Stimulated activated CD8-positive, alpha-beta memory T cell treated with anti-CD3 and anti-CD28 coated beads, Interleukin-7, amount 100 ng/mL, for 48 hours (primary cell): ENCODE results near the gene RTTN.
"Not testable (repeated sequence)": the region's sequence is repeated elsewhere in the genome, so short reads cannot be mapped to it uniquely, and the experiment has no call there.

Source experiments
- DNase-seq, 2 donors: peaks; one replicate each; pipeline ENCODE4 v3.0.0-alpha.2; 2020; ENCODE audit warnings: low read depth in 1 of 2; ENCODE audit errors: extremely low read depth in 1 of 2

The RTTN gene

DNA sequence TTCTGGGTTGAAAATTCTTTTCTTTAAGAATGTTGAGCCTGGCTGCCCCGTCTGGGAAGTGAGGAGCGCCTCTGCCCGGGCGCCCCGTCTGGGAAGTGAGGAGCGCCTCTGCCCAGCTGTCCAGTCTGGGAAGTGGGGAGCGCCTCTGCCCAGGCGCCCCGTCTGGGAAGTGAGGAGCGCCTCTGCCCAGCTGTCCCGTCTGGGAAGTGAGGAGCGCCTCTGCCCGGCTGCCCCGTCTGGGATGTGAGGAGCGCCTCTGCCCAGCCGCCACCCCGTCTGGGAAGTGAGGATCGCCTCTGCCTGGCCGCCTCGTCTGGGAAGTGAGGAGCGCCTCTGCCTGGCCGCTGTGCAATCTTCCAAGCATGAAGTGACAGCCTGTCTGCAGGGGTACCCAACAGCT is 102.6 kb downstream of the RTTN start:
- DNase-seq: not testable (repeated sequence)

DNA sequence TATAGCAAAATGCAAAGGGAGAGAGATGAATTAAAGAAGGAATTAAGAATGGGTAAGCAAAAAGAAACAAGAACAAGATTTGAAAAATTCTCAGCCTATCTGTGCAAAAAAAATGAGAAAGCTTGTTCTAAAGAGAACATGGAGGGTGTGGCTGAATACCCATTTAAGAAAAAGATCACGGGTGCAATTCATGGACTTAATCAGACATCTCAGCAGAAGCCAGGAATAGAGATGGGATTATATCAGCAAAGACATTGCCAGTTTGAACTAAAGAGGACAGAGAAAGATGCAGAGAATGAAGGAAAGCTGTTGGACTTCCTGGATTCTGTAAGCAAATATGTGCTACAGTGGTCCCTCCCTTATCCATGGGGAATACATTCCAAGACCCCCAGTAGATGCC is 115.6 kb downstream of the RTTN start:
- DNase-seq: no peak

DNA sequence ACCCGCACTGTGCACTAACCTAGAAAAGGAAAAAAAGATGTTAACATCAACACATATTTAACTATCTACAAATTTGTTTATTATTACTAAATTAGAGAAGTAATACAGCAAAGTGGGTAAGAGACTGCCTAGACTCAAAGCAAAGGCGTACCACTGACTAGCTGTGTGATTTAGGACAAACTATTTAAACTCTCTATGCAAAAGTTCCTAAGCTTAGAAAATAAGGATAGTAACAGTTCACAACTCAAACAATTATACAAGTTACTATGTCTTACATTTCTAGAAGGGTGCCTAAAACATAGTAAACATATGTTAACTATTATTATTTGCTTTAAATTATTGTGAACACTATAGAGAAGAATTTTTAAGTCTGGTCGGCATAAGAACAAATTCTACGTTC is 119.4 kb downstream of the RTTN start:
- no peak for DNase-seq

DNA sequence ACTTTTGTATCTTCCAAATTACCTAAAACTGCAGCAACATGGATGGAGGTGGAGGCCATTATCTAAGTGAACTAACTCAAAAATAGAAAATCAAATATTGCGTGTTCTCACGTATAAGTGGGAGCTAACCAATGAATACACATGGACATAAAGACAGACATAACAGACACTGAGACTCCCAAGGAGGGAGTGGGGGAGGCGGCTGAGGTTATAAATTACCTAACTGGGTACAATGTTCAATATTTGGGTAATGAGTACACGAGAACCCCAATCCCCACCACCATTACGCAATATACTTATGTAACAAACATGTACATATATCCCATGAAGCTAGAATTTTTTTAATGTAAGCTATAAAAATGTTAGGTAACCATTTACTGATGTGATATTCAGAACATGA is 119.8 kb downstream of the RTTN start:
- DNase-seq: no peak

DNA sequence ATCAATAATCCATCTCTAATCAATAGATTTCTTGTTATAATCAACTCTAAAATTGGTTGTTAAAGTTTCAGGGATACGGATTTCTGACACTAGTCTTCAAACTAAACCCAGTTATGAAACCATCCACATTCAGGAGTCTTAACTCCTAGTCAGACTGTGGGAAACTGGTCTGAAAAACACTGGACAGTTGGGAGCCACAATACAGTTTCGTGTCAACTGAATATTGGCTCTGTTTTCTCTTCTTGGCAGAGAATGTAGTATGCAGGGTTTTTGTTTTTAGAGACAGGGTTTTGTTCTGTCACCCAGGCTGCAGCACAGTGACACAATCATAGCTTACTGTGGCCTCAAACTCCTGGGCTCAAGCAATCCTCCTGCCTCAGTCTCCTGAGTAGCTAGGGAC is 123.1 kb downstream of the RTTN start:
- no peak for DNase-seq

DNA sequence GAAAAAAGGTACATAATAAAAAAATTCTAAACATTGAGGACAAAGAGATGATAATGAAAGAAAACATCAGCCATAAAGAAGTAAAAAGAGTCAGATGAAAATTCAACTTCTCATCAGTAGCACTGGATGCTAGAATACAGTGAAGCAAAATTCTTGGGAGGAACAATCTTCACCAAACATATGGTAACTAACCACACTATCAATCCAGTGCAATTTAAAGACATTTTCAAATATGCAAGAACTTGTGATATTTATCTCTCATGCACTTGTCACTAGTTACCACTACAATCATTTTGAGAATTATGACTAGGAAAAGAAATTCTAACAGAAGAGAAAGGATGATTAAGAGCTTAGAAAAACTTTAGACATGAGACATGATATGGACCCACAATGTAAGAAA is 127.4 kb downstream of the RTTN start:
- DNase-seq: no peak

DNA sequence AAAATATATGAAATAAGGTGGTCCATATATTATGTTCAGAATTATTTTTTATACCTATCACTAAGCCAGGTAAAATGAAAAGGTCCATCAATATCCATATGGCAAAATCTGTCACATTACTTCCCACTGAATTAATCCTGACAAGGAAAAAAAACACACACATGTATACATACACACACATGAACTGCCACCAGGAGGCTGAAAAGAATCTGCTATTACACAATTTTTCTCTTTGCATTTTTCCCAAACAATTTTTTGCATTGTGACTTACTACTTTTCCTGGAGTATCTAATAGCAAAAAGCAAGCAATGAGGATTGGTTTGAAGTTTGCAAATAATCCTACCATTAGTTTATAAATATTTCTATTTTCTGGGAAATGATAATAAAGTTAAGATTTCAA is 129.6 kb downstream of the RTTN start:
- no peak for DNase-seq

DNA sequence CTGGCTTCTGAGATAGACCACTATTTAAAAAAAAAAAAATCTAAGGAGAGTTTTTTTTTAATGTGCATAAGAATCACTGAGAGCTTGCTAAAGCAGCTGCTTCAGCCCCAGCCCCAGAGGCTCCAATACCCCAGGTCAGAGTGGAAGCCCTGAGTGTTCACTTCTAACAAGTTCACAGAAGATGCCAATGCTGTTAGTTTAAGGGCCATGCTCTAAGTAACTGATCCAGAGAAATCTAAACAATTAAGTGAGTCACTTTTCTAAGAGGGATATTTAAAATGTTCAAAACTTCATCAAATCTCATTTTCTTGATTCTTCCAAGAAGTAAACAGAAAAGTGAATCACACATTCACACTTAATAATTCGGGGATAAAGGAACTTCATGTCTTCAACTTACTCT is 131.4 kb downstream of the RTTN start:
- no peak for DNase-seq

DNA sequence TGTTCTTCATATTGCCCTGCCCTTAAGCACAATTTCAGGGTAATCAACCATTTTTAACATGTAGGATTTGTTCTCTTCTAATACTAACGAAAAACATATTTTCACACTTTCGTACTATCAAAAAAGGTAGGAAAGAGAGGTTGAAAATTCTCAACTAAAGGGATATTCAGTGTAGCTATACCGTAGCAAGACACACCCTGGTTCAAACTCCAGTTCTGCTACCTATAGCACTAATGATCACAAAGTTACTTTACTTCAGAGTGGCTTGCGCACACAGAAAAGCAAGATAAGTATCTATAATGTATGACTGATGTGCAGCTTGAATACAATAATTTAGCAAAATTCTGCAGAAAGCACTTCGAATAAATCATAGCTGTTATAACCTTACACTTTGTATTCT is 132.1 kb downstream of the RTTN start:
- no peak for DNase-seq

DNA sequence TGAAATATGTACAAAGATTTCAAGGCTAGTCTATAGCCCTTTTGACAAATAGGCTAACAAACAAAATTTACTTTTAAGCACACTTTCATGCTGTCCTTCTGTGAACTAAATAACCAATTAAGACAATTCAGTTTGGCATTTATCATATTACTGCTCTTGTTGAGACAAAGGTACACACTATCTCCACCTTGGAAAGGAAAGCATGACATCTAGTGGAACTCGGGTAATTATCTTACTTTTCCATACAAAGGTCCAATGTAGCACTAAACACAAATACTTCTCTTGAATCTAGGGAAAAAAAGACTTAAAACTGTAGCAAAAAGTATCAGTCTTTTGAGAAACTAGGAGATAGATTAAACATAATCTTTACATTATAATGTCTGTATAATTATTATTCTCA is 132.8 kb downstream of the RTTN start:
- DNase-seq: no peak

DNA sequence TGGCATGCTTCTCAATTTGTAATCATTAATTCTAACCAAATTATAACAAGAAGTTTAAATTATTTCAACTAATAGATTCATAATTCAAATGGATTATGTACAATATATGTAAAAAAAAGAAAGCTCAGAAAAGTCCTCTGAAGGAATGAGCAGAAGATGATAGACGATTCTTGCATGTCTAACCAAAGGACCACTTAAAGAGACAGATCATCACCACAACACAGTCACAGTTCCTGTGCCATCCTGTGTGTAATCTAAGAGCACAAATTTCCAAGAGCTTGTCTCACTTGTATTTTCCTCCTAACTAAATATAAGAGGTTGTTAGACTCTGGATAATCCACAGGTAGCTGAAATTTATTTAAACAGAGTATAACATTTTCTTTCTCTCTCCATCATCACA is 135.5 kb downstream of the RTTN start:
- no peak for DNase-seq

DNA sequence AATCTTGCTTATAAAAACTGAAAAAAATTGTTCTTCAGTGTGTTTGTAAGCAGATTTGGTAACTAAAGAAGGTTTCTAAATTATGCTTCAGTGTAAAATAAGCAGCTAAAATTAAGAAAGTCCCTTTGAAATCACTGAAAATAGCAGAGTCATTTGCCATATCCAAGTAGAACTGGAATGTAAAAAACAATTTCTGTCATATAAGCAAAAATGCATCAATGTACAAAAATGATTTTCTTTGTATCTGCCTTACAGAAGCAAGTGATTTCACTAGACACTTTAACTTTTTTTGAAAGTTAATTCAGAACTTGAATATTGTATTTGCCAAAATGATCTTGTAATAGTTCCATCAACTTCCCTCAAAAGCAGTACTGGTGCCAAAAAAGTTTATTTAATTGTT is 136.1 kb downstream of the RTTN start:
- no peak for DNase-seq

DNA sequence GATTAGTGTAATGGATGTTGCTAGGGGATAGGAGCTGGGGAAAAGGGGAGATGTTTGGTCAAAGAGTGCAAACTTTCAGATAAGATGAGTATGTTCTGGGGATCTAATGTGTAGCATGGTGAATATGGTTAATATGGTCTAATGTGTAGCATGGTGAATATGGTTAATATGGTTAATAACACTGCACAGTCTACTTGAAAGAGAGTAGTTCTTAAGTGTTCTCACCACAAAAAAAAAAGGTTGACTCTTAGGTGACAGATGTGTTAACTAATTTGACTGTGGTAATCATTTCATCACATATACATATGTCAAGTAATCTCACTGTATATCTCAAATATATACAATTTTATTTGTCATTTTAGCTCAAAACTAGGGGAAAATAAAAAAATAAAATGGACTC is 136.5 kb downstream of the RTTN start:
- DNase-seq: no peak

DNA sequence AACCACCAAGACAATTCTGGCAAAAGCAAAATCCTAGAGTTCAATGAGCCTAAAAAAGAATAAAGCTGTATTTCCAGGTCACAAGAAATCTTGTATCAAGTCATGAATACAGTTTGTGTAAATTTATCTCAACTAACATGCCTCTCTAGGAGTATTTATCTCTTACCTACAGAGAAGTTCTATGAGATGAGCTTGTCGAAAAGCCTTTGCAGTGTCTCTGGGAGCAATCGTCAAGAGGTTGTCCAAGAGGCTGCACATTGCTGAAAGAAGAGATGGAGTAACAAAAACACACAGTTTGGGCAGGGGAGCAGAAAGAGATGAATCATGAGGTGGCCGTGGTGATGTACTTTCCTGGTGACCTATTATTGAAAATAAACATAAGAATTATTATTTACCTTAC is 145.8 kb downstream of the RTTN start:
- DNase-seq: no peak

DNA sequence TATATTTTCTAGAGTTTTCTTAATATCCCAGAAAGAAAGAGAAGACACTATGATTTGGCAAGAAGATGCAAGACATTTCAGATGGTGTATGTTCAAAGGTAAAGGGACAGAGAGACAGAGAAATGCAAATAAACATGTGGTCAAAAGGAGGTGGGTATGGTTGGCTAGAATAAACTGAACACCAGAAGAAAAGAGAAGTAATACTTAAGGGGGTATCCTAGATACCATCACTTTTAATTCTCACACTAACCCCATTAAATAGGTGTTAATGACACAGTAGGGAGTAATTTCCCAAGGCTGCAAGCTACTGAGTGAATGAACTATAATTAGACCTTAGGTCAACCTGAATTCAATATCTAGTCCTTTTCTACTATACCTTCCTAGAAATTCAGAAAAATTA is 146.6 kb downstream of the RTTN start:
- DNase-seq: no peak

DNA sequence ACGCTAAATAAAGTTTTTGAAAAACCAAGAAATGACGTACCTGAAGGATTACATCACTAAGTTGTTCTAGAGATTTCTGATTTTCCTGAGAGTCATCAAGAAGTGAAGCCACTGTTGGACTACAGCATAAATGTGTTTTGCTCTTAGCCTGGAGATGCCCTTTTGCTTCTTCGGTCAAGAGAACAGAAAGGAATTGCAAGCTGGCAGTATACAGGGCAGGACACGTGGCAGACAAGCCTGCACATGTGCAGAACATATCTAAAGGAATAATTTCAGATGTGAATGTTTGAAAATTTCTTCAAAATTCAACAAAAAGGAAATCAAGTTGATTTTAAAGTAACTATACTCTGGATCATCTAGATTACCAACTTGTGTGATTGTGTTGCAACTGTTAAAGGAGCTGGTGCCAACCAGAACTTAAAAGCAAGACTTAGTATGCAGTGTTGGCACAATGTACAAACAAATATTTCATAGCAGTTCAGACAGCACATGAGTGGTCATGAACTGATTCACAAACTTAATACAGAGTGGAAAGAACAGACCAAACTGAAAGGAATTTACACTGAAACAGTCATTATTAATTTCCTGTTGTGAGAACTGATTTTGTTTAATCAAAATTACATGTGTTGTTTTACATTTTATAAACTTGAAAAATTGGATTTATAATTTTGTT is 157.4 kb downstream of the RTTN start:
- no peak for DNase-seq

DNA sequence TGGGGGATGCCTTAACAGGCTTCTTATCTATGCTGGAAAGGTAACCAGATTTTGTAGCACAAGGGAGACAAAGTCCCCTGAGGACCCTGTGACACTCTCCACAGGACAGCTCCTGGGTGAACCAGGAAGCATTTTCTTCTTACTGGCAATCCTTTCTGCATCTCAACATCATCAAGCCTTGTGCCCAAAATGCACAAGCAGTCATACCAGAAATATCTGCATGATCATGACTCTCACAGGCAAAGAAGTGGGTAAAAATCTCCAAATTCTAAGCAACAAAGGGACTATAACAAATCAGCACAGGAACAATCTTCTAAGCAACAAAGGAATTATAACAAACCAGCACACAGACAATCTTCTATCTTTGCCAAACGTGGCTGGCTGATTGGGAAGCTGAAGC is 158.7 kb downstream of the RTTN start:
- no peak for DNase-seq

DNA sequence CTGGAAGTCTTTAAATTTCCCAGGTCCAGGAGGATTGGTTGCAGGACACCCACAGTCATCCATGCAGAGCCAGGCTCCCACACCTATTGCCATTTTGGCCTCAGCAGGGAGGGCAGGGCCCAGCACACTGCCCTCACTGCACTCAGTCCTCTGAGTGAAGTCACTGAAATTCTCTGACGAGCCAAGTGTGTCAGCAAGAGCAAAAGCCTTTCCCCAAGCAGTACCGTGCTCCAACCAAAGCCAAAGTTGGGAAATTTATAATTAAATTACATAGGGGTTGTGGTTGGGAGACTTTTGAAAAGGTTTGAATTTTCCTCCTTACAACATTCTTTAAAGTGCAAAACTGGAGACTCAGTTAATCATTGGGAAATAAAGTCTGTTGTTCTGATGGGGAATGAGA is 159.3 kb downstream of the RTTN start:
- no peak for DNase-seq

DNA sequence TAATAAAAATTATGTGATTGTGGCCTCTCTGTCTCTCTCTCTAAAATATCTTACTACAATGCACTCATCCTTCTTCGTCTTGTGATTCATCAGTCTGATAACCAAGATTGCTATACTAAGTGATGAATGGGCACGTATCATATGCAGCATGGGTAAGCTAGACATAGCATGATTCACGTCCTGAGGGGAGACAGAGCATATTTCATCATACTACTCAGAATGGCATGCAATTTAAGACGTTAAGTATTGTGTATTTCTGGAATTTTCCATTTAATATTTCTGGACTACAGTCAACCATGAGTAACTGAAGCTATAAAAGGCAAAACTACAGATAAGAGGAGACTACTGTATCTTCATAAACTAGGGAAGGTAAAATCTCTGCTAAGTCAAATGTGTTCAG is 160.9 kb downstream of the RTTN start:
- DNase-seq: peak in 1 of 2 donors; percentile 3

DNA sequence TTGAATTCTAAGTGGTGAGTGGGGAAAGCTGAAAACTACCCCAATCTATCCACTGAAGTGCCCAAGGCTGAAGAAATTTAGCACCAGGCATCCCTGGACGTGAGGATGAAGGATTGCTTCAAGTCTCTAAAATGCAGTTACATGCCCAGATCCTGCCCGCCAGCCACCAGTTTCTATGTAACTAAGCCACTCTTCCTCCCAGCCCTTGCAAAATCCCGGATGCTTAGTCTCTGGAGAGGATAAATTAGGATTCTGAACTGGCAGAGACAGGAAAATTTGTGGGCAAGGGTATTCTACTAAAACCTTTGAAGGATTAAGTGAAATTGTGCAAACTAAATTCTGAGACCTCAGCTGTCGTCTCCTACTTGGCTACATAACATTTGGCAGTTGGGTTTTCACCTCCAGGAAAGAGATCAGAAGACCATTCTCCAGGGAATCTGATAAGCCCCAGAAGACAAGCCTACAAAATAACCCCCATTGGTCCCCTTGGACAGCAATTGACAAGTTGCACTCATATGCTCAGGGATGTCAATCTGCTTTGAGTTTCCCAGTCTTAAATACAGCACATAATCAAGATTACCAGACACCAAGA is 163.9 kb downstream of the RTTN start:
- DNase-seq: no peak

DNA sequence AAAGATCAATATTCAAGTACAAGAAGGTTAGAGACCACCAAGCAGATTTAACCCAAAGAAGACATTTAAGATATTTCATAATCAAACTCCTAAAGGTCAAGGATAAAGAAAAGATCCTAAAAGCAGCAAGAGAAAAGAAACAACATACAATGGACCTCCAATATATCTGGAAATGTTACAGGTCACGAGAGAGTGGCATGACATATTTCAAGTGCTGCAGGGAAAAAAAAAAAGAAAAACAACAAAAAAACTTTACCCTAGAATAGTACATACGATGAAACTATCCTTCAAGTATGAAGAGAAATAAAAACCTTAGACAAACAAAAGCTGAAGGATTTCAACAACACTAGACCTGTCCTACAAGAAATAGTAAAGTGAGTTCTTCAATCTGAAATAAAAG is 166.3 kb downstream of the RTTN start:
- DNase-seq: no peak

DNA sequence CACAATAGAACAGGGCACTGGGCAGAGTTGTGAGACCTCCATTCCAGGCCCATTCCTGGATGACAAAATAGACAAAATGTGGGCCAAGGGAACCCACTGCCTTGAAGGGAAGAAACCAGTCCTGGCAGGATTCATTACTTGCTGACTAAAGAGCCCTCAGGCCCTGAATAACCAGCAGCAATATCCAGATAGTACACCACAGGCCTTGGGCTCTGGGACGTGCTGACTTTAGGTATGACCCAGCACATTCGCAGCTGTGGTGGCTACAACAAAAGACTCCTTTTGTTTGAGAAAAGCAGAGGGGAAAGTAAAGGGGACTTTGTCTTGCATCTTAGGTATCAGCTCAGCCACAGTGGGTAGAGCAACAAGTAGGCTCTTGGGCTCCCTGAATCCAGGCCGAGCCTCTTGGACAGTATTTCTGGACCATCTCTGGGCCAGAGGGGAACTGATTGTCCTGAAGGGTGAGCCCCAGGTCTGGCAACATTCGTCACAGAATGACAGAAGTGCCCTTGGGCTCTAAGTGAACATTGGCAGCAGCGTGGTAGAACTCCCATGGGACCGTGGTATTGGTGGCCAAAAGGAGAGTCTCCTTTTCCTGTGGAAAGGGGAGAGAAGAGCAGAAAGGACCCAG is 167.9 kb downstream of the RTTN start:
- DNase-seq: no peak
